ENCODE results near the gene SLC7A1.

Gene SLC7A1

GRCh38 chr13:29541400-29541799 lies 54.1 kb downstream of the SLC7A1 start:
- Histone ChIP-seq H3K9ac (ENCODE audit: low read length) (no peak overlapping the region), H3F3A (ENCODE audit: insufficient read depth) (0 out of 2 replicates have a peak, but pooled peaks cover 3% of the 10 kb centered on the region), H3K4me3 (ENCODE audit: insufficient read depth, low read length, poor library complexity, severe bottlenecking) (no peak overlapping the region), H3K9me2 (replicated peaks; ENCODE audit: insufficient read depth, low read length) (no peaks in the 10 kb centered on the region), H3K36me3 (ENCODE audit: low read length) (peaks cover 6% of the 10 kb centered on the region; the same call in 1 of the 2 replicates), H3K4me2 (ENCODE audit: low read depth, low read length, poor library complexity, severe bottlenecking) (no peak overlapping the region), H3K9me3 (ENCODE audit: insufficient read depth, low read length) (no peaks in the 10 kb centered on the region), H3K27me3 (ENCODE audit: low read length) (no peaks in the 10 kb centered on the region), H2AFZ (ENCODE audit: low read depth, low read length, severe bottlenecking) (no peak overlapping the region), H3K79me2 (ENCODE audit: insufficient read depth, low read length) (peaks cover 94% of the 10 kb centered on the region), H4K20me1 (ENCODE audit: low read depth, low read length) (peaks cover 28% of the 10 kb centered on the region; the same call in 1 of the 2 replicates), H3K27ac (ENCODE audit: low read depth, low read length) (no peak overlapping the region)
- TF ChIP-seq CTCF (IDR thresholded peaks at IDR 0.05; ENCODE audit: insufficient read depth, low read length, poor library complexity, severe bottlenecking) = no peak

- Histone ChIP-seq H3K9me3 (ENCODE audit: insufficient read depth, low read length) (no peaks in the 10 kb centered on the region), H3K79me2 (ENCODE audit: insufficient read depth, low read length) (peaks cover 94% of the 10 kb centered on the region), H3K27me3 (ENCODE audit: low read length) (no peaks in the 10 kb centered on the region), H3K9me2 (replicated peaks; ENCODE audit: insufficient read depth, low read length) (no peaks in the 10 kb centered on the region), H3K36me3 (ENCODE audit: low read length) (peaks cover 6% of the 10 kb centered on the region; the same call in 1 of the 2 replicates), H3K27ac (ENCODE audit: low read depth, low read length) (no peak overlapping the region), H4K20me1 (ENCODE audit: low read depth, low read length) (peaks cover 24% of the 10 kb centered on the region; the same call in 1 of the 2 replicates), H3K9ac (ENCODE audit: low read length) (no peak overlapping the region), H3K4me2 (ENCODE audit: low read depth, low read length, poor library complexity, severe bottlenecking) (no peak overlapping the region), H3K4me3 (ENCODE audit: insufficient read depth, low read length, poor library complexity, severe bottlenecking) (no peak overlapping the region), H3F3A (ENCODE audit: insufficient read depth) (0 out of 2 replicates have a peak, but pooled peaks cover 3% of the 10 kb centered on the region), H2AFZ (ENCODE audit: low read depth, low read length, severe bottlenecking) (no peak overlapping the region)
- no peak for TF ChIP-seq EZH2phosphoT487 (conservative IDR thresholded peaks at IDR 0.05; ENCODE audit: low read length)
- no peak for TF ChIP-seq CTCF (IDR thresholded peaks at IDR 0.05; ENCODE audit: insufficient read depth, low read length, poor library complexity, severe bottlenecking)
These were observed 54.7 kb downstream of the SLC7A1 start for GRCh38 chr13:29540799-29541198.

GRCh38 chr13:29540334-29540733 lies 55.2 kb downstream of the SLC7A1 start:
- peaks cover 19% of the 10 kb centered on the region; the same call in 1 of the 2 replicates for H4K20me1 ChIP-seq (ENCODE audit: low read depth, low read length)
- no peaks in the 10 kb centered on the region for H3K9me2 ChIP-seq (replicated peaks; ENCODE audit: insufficient read depth, low read length)
- peaks cover 92% of the 10 kb centered on the region for H3K79me2 ChIP-seq (ENCODE audit: insufficient read depth, low read length)
- peaks cover 8% of the 10 kb centered on the region; the same call in 1 of the 2 replicates for H3K36me3 ChIP-seq (ENCODE audit: low read length)
- H3F3A ChIP-seq (ENCODE audit: insufficient read depth) = 0 out of 2 replicates have a peak, but pooled peaks cover 3% of the 10 kb centered on the region
- TF ChIP-seq CTCF (IDR thresholded peaks at IDR 0.05; ENCODE audit: insufficient read depth, low read length, poor library complexity, severe bottlenecking) (no peak), EZH2phosphoT487 (conservative IDR thresholded peaks at IDR 0.05; ENCODE audit: low read length) (no peak)
- H3K9me3 ChIP-seq (ENCODE audit: insufficient read depth, low read length) = no peaks in the 10 kb centered on the region
- no peak overlapping the region for H3K27ac ChIP-seq (ENCODE audit: low read depth, low read length)
- H3K9ac ChIP-seq (ENCODE audit: low read length) = no peak overlapping the region
- no peak overlapping the region for H3K4me3 ChIP-seq (ENCODE audit: insufficient read depth, low read length, poor library complexity, severe bottlenecking)
- no peaks in the 10 kb centered on the region for H3K27me3 ChIP-seq (ENCODE audit: low read length)
- no peak overlapping the region for H3K4me2 ChIP-seq (ENCODE audit: low read depth, low read length, poor library complexity, severe bottlenecking)
- H2AFZ ChIP-seq (ENCODE audit: low read depth, low read length, severe bottlenecking) = no peak overlapping the region
